OCI-LY1 (cell line): ENCODE measurements around the gene COPS7B.

ENCODE experiments used
- H2AFZ ChIP-seq: fragments of 200-600 bp; sonication (generic), shearing (Covaris generic); 2 replicates; pipeline ENCODE4 v1.6.0; 2014; ENCODE audit warnings: antibody characterized with exemption, mild to moderate bottlenecking, low read length
- H3F3A ChIP-seq: fragments of 200-600 bp; sonication (generic), shearing (Covaris generic); 2 replicates; pipeline ENCODE4 v1.6.0; 2014; ENCODE audit warnings: mild to moderate bottlenecking, antibody characterized with exemption, low read length, moderate library complexity; ENCODE audit not compliant: insufficient read depth
- H3K27ac ChIP-seq: fragments of 200-600 bp; sonication (generic); 2 replicates; pipeline ENCODE4 v1.5.1; 2014; ENCODE audit warnings: low read length, mixed run types, mild to moderate bottlenecking, low read depth; ENCODE audit not compliant: poor library complexity, severe bottlenecking
- H3K27me3 ChIP-seq: fragments of 200-600 bp; sonication (generic); 2 replicates; pipeline ENCODE4 v1.6.0; 2014; ENCODE audit warnings: antibody characterized with exemption, mild to moderate bottlenecking, low read length, moderate library complexity; ENCODE audit not compliant: insufficient read depth
- H3K36me3 ChIP-seq: fragments of 200-600 bp; sonication (generic); 2 replicates; pipeline ENCODE4 v1.6.1; 2014; ENCODE audit warnings: mild to moderate bottlenecking, antibody characterized with exemption, low read length, moderate library complexity, mixed read lengths; ENCODE audit not compliant: insufficient read depth
- H3K4me1 ChIP-seq: fragments of 200-600 bp; sonication (generic); 2 replicates; pipeline ENCODE4 v1.5.1; 2014; ENCODE audit warnings: mild to moderate bottlenecking, low read length, moderate library complexity; ENCODE audit not compliant: insufficient read depth, severe bottlenecking
- H3K4me2 ChIP-seq: fragments of 200-600 bp; sonication (generic), shearing (Covaris generic); 2 replicates; pipeline ENCODE4 v1.6.1; 2014; ENCODE audit warnings: low read length
- H3K4me3 ChIP-seq: fragments of 200-600 bp; sonication (generic); 2 replicates; pipeline ENCODE4 v1.5.1; 2014; ENCODE audit warnings: low read length, low read depth, mild to moderate bottlenecking, mixed read lengths; ENCODE audit not compliant: poor library complexity, severe bottlenecking
- H3K79me2 ChIP-seq: fragments of 200-600 bp; shearing (Covaris generic); 2 replicates; pipeline ENCODE4 v1.6.1; 2016; ENCODE audit warnings: mixed run types, low read length, mixed read lengths; ENCODE audit not compliant: insufficient read depth
- H3K9ac ChIP-seq: fragments of 200-600 bp; sonication (generic), shearing (Covaris generic); 2 replicates; pipeline ENCODE4 v1.6.1; 2014; ENCODE audit warnings: mild to moderate bottlenecking, low read length, mixed read lengths
- H3K9me2 ChIP-seq: fragments of 200-600 bp; sonication (generic), shearing (Covaris generic); 2 replicates; pipeline ENCODE4 v1.6.1; 2014; ENCODE audit warnings: low read depth, mild to moderate bottlenecking, low read length, mixed read lengths
- H3K9me3 ChIP-seq: fragments of 200-600 bp; shearing (Covaris generic); 2 replicates; pipeline ENCODE4 v1.6.1; 2014; ENCODE audit warnings: low read length, mixed read lengths
- H4K20me1 ChIP-seq: fragments of 200-600 bp; sonication (generic), shearing (Covaris generic); 2 replicates; pipeline ENCODE4 v1.6.0; 2016; ENCODE audit warnings: mild to moderate bottlenecking, low read length; ENCODE audit not compliant: insufficient read depth
- CTCF ChIP-seq: fragments of 200-600 bp; sonication (generic), shearing (Covaris generic); IDR thresholded peaks from 2 replicates; pipeline ENCODE4 v1.5.1; 2017; ENCODE audit warnings: mild to moderate bottlenecking, antibody characterized with exemption, low read length, moderate library complexity, mixed read lengths
- EZH2 ChIP-seq: fragments of 200-600 bp; sonication (generic), shearing (Covaris generic); IDR thresholded peaks from 2 replicates; pipeline ENCODE4 v1.8.0; 2017; ENCODE audit warnings: borderline replicate concordance, mixed run types, mild to moderate bottlenecking, antibody characterized with exemption, low read length, moderate library complexity, mixed read lengths

The COPS7B gene

GRCh38 chr2:231786177-231786916 lies at the start of gene COPS7B:
Gene COPS7B (plus strand): TSS chr2:231786445. CDS start chr2:231788571, 2,126 bp downstream.
- H3K9me3 ChIP-seq: no peaks in the 10 kb centered on the region
- H3K79me2 ChIP-seq: peaks cover 35% of the 10 kb centered on the region
- H3K4me2 ChIP-seq: peak within 1 kb of the TSS; percentile 80
- peak within 1 kb of the TSS; percentile 94 for H3K4me3 ChIP-seq
- H2AFZ ChIP-seq: peak within 1 kb of the TSS; percentile 1; the same call in 1 of the 2 replicates
- no peaks in the 10 kb centered on the region for H3K9me2 ChIP-seq
- peaks cover 46% of the 10 kb centered on the region for H3K4me1 ChIP-seq
- H3K27ac ChIP-seq: peak within 1 kb of the TSS; percentile 45
- peak within 1 kb of the TSS; percentile 80 for H3K9ac ChIP-seq
- H4K20me1 ChIP-seq: no peaks in the 10 kb centered on the region; the same call in 1 of the 2 replicates
- H3F3A ChIP-seq: no peaks in the 10 kb centered on the region
- TF ChIP-seq CTCF (peak; percentile 76), EZH2 (no peak)
- H3K36me3 ChIP-seq: peaks cover 27% of the 10 kb centered on the region
- no peaks in the 10 kb centered on the region for H3K27me3 ChIP-seq

- Histone ChIP-seq H3K4me2 (no peak overlapping the region), H3K36me3 (no peaks in the 10 kb centered on the region), H3K4me3 (no peak overlapping the region), H3K9me2 (no peaks in the 10 kb centered on the region), H3K9me3 (no peaks in the 10 kb centered on the region), H3K27me3 (no peaks in the 10 kb centered on the region), H3F3A (no peaks in the 10 kb centered on the region), H4K20me1 (no peaks in the 10 kb centered on the region), H3K79me2 (no peaks in the 10 kb centered on the region), H3K27ac (no peak overlapping the region), H3K9ac (no peak overlapping the region), H2AFZ (no peak overlapping the region), H3K4me1 (no peaks in the 10 kb centered on the region)
- TF ChIP-seq CTCF (no peak), EZH2 (no peak)
Observed at GRCh38 chr2:231737761-231738160, 48.5 kb upstream of the COPS7B start.

GRCh38 chr2:231743376-231744116 lies 42.7 kb upstream of the COPS7B start:
- TF ChIP-seq EZH2: no peak
- no peak for TF ChIP-seq CTCF

More at GRCh38 chr2:231743376-231744116, 42.7 kb upstream of the COPS7B start:
- Histone ChIP-seq H3K79me2 (no peaks in the 10 kb centered on the region), H3K4me2 (no peak overlapping the region), H3K36me3 (no peaks in the 10 kb centered on the region), H4K20me1 (no peaks in the 10 kb centered on the region), H3K4me3 (no peak overlapping the region), H2AFZ (no peak overlapping the region), H3K27me3 (no peaks in the 10 kb centered on the region), H3F3A (no peaks in the 10 kb centered on the region), H3K4me1 (no peaks in the 10 kb centered on the region), H3K9ac (no peak overlapping the region), H3K27ac (no peak overlapping the region), H3K9me3 (no peaks in the 10 kb centered on the region), H3K9me2 (no peaks in the 10 kb centered on the region)
